Inflammatory macrophage treated with lipopolysaccharide for 1 hour (primary cell): ENCODE data around the gene KMT2D.

Experiments used
- DNase-seq, 2 donors: peaks; one replicate each; pipeline ENCODE4 v3.0.0-alpha.2; 2020 to 2022

KMT2D gene

DNA sequence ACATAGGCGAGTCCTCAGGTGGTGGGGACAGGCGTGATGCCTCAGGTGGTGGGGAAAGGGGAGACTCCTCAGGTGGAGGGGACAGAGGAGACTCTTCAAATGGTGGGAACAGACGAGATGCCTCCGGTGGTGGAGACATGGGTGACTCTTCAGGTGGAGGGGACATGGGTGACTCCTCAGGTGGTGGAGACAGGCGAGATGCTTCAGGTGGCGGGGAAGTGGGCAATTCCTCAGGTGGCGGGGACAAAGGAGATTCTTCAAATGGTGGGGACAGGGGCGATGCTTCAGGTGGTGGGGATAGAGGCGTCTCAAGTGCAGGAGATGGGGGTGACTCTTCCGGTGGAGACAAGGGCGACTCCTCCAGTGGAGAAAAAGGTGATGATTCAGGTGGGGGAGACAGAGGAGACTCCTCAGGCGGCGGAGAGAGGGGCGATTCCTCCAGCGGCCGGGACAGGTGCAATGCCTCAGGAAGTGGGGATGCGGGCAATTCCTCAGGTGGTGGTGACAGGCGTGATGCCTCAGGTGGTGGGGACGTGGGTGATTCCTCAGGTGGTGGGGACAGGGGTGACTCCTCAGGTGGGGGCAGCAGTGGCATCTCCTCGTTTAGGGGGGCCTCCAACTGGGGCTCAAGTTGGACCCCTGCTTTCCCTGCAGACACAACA is 8.7 kb downstream of the KMT2D start:
- no peak for DNase-seq

DNA sequence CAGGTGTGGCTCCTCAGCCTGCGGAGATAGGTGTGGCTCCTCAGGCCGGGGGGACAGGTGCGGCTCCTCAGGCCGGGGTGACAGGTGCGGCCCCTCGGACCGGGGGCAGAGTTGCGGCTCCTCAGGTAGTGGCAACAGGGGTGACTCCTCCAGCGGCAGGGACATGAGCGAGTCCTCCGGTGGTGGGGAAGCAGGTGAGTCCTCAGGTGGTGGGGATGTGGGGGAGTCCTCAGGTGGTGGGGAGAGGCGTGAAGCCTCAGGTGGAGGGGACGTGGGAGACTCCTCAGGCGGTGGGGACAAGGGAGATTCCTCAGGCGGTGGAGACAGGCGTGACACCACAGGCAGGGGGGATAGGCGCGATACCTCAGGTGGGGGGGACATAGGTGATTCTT is 9.2 kb downstream of the KMT2D start:
- DNase-seq, result no peak

GRCh38 chr12:49050507-49051372 is 9.9 kb downstream of the KMT2D start:
- DNase-seq, result no peak

- no peak for DNase-seq
These were observed 10.9 kb downstream of the KMT2D start for GRCh38 chr12:49049566-49050224.

- no peak for DNase-seq
These were observed 11.6 kb downstream of the KMT2D start for GRCh38 chr12:49048953-49049352.

DNA sequence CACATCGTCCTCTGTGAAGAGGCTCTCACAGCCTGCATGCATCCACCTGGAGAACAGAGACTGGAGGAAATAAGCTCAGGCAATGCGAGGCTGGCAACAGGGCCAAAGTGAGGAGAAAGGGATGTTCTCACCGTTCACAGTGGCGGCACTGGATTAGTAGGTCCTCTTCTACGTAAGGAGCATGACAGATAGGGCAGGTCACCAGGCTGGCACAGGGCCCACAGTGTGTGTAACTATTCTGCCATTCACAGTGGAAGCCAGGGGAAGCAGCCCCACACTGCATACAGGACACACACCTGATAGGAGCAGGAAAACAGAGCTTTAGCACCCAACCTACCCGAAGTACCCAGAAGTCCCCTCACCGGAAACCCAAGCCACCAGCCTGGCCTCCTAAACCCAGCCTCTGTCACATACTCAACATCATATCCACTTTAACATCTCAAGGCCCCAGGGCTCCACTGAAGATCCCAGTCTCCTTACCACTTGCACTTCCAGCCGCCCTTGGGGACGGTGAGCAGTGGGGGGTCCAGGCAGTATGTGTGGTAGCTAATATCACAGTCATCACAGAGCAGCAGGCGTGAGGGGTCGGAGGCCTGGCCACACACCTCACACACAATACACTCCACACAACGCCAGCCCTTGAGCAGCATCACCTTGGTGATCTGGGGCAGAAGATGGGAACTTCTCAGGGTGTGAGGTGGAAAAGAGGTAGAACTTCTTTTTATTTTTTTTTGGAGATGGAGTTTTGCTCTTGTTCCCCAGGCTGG is 14.3 kb downstream of the KMT2D start:
- no peak for DNase-seq

DNA sequence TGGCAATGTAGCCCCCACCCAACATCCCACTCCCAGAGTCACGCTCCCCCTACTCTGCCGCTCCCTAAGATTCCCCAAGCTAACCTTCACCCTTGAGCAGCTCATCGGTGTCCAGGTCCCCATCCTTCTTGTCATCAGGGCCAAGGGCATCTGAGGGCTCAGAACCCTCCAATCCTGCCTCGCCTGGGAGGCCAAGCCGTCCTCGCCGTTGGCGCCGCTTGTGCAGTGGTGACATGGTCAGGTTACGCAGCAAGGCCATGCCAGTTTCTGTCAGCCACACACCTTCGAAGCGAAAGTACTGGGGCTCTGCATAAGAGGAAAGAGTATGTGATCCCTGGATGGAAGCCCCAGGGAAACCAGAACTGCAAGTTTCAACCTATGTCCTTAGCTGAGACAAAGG is 15.9 kb downstream of the KMT2D start:
- DNase-seq, result no peak

DNA sequence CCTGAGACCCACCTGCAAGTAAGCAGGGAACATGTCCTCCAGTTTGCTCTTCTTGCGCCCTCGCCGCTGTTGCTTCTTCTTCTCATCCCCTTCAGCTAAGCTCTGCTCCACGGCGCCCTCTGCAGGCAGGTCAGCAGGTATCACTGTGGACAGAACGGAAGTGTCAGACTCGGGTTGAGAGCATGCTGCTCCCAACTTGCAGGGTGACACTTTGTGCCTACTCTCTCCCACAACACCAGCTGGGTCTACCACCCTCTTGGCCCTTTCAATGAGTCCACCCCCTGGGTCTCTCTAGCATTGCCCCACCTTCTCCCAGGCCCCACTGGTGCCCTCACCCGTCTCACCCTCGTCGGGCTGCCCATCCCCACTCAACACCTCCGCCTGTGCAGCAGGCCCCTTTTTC is 16.7 kb downstream of the KMT2D start:
- DNase-seq, result peak; percentile 38 to 71

GRCh38 chr12:49043241-49043640 is 17.4 kb downstream of the KMT2D start:
- no peak for DNase-seq

DNA sequence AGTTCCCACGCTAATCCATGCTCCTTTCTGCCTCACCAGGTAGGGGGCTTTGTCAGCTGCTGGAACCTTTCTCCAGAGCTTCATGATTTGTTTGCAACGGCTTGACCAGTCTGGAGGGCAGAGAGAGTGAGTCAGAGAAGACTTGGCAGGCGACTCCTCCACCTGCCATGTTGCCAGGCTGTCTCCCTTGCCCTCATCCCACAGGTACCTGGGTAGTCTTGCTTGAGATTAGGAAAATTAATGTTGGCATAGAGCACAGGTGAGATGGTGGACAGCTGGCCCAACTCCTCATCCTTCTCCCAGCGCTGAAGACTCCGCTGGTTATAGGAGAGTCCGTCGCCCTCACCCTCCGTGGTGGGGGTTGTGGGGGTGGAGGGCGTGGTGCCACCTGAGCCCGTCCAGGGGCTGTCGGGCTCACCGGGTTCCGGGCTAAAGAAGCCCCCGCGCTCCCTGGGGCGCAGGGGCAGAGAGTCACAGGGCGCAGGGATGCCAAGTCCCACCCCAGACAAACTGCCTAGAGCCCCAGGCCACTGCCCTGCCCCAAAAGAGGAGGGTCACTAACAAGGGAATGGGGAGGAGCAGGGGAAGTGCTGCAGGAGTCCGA is 18.6 kb downstream of the KMT2D start:
- no peak for DNase-seq

- DNase-seq, result no peak
These were observed 19.3 kb downstream of the KMT2D start for GRCh38 chr12:49041036-49041880.

DNA sequence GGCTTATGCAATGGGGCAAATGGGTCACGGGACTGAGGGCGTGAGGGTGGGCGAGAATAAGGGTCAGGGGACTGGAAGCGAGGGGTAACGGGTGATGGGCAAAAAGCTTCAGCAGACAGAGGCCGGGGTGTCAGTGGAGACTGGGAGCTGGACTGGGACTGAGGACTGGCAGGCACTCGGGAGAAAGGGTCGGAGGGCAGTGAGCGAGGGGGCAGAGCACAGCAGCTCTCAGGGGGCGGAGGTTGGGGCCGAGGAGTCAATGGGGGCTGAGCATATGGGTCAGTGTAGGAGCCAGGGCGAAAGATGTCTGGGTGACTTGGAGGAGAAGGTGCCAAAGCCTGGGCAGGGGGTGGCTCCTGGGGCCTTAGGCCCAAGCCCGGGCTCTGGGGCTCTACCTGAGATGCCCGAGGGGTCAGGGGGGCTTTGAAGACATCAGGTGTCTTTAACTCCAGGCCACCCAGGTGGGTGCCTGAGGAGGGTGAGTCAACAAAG is 20.2 kb downstream of the KMT2D start:
- DNase-seq, result no peak

GRCh38 chr12:49039421-49040363 is 20.9 kb downstream of the KMT2D start:
- no peak for DNase-seq

GRCh38 chr12:49038291-49038955 is 22.2 kb downstream of the KMT2D start:
- no peak for DNase-seq

DNA sequence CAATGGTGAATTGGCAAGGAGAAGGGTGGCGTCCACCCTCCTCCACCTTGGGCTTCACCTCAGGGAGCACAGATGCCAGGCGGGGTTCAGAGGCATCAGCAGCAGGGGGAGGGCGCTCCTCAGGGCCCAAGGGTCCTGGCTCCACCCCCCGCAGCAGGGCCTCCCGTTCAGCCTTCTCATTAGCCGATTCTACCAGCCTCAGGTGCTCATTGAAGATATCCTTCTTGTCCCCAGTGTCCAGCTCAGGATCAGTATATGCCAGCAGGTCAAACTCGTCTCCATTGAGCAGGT is 22.7 kb downstream of the KMT2D start:
- DNase-seq, result no peak

DNA sequence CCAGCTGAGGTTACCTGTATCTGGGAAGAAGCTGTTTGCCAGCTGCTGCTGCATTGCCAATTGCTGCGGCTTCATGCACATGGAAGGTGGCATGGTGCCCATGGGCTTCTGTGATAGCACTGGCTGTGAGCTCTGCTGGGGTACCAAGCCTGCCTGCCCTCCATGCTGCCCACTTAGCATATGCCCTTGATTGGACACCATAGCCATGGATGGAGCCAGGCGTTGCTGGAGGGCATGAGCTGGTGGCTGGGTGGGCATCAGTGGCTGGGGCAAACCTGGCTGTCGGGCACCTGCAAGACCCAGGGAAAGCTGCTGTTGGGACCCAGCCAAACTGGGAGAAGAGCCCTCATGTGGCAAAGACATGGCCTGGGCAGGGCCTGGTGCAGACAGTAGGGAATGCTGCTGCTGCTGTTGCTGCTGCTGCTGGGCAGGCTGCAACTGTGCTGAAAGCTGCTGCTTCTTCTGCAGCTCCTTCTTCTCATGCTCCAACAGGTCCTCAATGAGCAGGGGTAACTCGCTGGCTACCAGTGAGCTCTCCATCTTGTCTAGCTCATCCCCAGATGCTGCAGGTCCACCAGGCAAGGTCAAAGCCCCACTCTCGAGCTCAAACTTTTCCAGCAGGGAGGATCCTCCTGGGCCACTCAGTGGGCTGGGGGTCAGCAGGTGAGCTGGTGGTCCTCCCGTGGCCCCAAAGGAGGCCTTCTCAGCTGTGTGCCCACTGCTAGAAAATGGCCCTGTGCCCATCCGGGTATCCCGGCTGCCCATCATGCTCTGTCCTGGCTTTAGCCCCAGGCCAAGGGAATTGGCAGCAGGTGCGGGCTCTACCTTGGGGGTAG is 23.3 kb downstream of the KMT2D start:
- DNase-seq, result no peak

- no peak for DNase-seq
These were observed 24.6 kb downstream of the KMT2D start for GRCh38 chr12:49036029-49036428.

DNA sequence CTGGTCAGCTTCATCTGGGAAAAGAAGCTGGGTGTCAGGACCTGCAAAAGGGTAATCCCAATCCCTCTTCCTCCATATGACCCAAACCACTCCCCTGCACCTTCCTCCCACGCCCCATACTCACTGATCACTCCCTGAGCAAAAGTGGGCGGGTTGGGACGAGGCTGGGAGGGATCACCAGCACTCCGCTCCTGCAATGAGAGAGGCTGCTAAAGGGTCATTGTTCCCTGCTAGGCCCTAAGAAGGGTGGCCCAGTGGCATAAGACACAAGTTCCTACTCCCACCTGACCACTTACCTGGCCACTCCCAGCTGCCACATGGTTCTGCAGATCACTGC is 26.3 kb downstream of the KMT2D start:
- no peak for DNase-seq

GRCh38 chr12:49033611-49034285 is 26.8 kb downstream of the KMT2D start:
- DNase-seq, result no peak
